GM19467 (cell line): ENCODE results near the gene CCDC169.
"Not testable (repeated sequence)": the region's sequence is repeated elsewhere in the genome, so short reads cannot be mapped to it uniquely, and the experiment has no call there.

Experiments used
- ATAC-seq: cut with Tn5 transposase; IDR thresholded peaks from one replicate; pipeline ENCODE4 v1.9.1; 2021; ENCODE audit warnings: mild to moderate bottlenecking, moderate library complexity; ENCODE audit not compliant: unreplicated experiment

The CCDC169 gene

GRCh38 chr13:36297366-36298338, at the start of gene CCDC169:
CCDC169 (minus strand) TSS chr13:36297814; CDS start chr13:36297719, 95 bp downstream.
- ATAC-seq: no peak

- ATAC-seq: peak; percentile 96
These were observed 48.8 kb upstream of the CCDC169 start, which contains the start of gene SPART for GRCh38 chr13:36346222-36347083. SPART (minus strand) TSS chr13:36346394; CDS start chr13:36335830, 10,564 bp downstream.

GRCh38 chr13:36345438-36346221, 48.0 kb upstream of the CCDC169 start:
- ATAC-seq: no peak

GRCh38 chr13:36344886-36345437, 47.3 kb upstream of the CCDC169 start:
- no peak for ATAC-seq

- no peak for ATAC-seq
These were observed 46.6 kb upstream of the CCDC169 start for GRCh38 chr13:36344173-36344572.

- ATAC-seq: no peak
These were observed 46.2 kb upstream of the CCDC169 start for GRCh38 chr13:36343766-36344165.

- ATAC-seq: no peak
These were observed 45.1 kb upstream of the CCDC169 start for GRCh38 chr13:36342715-36343114.

- no peak for ATAC-seq
These were observed 44.1 kb upstream of the CCDC169 start for GRCh38 chr13:36341718-36342117.

GRCh38 chr13:36339600-36340155, 42.1 kb upstream of the CCDC169 start:
- ATAC-seq: no peak

- no peak for ATAC-seq
These were observed 40.5 kb upstream of the CCDC169 start for GRCh38 chr13:36337938-36338641.

GRCh38 chr13:36332986-36333385, 35.4 kb upstream of the CCDC169 start:
- no peak for ATAC-seq

GRCh38 chr13:36332255-36332654, 34.6 kb upstream of the CCDC169 start:
- not testable (repeated sequence) for ATAC-seq

GRCh38 chr13:36331280-36331679, 33.7 kb upstream of the CCDC169 start:
- ATAC-seq: no peak

GRCh38 chr13:36329361-36329760, 31.7 kb upstream of the CCDC169 start:
- no peak for ATAC-seq

GRCh38 chr13:36328821-36329220, 31.2 kb upstream of the CCDC169 start:
- no peak for ATAC-seq

GRCh38 chr13:36325912-36326311, 28.3 kb upstream of the CCDC169 start:
- ATAC-seq: no peak

- not testable (repeated sequence) for ATAC-seq
These were observed 27.3 kb upstream of the CCDC169 start for GRCh38 chr13:36324881-36325280.

- no peak for ATAC-seq
These were observed 26.4 kb upstream of the CCDC169 start for GRCh38 chr13:36323951-36324566.

- ATAC-seq: no peak
These were observed 25.8 kb upstream of the CCDC169 start for GRCh38 chr13:36323408-36323807.
